SK-N-SH treated with all-trans-retinoic acid at 6 μM for 48 hours (cell line): ENCODE data around the gene BCL2A1.

Source experiments
- ATAC-seq: fragments of 200-7000 bp; cut with Tn5 transposase; 3 replicates; pipeline ENCODE4 v1.9.1; 2020; ENCODE audit warnings: mild to moderate bottlenecking, moderate library complexity
- ARNTL ChIP-seq: fragments of 450-650 bp; formaldehyde crosslinking; IDR thresholded peaks from 2 replicates; pipeline ENCODE4 v1.5.0; 2020; ENCODE audit warnings: low read depth, mild to moderate bottlenecking, moderate library complexity, borderline replicate concordance
- BACH2 ChIP-seq: fragments of 250-450 bp; sonication (Bioruptor Pico); IDR thresholded peaks from 2 replicates; pipeline ENCODE4 v1.9.0; 2021; ENCODE audit warnings: mild to moderate bottlenecking, borderline replicate concordance
- ISL1 ChIP-seq: fragments of 250-450 bp; sonication (Bioruptor Pico); IDR thresholded peaks from 2 replicates; pipeline ENCODE4 v2.1.2; 2022; ENCODE audit warnings: mild to moderate bottlenecking, moderate library complexity
- OSR1 ChIP-seq: fragments of 250-450 bp; sonication (Bioruptor Pico); IDR thresholded peaks from 2 replicates; pipeline ENCODE4 v1.8.0; 2022; ENCODE audit warnings: moderate library complexity, mild to moderate bottlenecking, inconsistent platforms
- SNAI2 ChIP-seq: fragments of 250-450 bp; sonication (Bioruptor Pico); IDR thresholded peaks from 2 replicates; pipeline ENCODE4 v1.5.0; 2020; ENCODE audit warnings: mild to moderate bottlenecking, moderate library complexity
- TCF4 ChIP-seq: fragments of 250-450 bp; sonication (Bioruptor Pico); IDR thresholded peaks from 2 replicates; pipeline ENCODE4 v1.8.0; 2021; ENCODE audit warnings: mild to moderate bottlenecking, moderate library complexity, borderline replicate concordance
- TOX ChIP-seq: fragments of 250-450 bp; sonication (Bioruptor Pico); IDR thresholded peaks from 2 replicates; pipeline ENCODE4 v1.8.0; 2021; ENCODE audit warnings: mild to moderate bottlenecking, moderate library complexity, borderline replicate concordance
- ZC3H10 ChIP-seq: fragments of 250-450 bp; sonication (Bioruptor Pico); IDR thresholded peaks from 2 replicates; pipeline ENCODE4 v1.5.1; 2021; ENCODE audit warnings: mild to moderate bottlenecking, moderate library complexity
- ZFP3 ChIP-seq: fragments of 250-450 bp; sonication (Bioruptor Pico); IDR thresholded peaks from 2 replicates; pipeline ENCODE4 v1.5.0; 2020; ENCODE audit warnings: mild to moderate bottlenecking, moderate library complexity
- ZFP30 ChIP-seq: fragments of 450-650 bp; formaldehyde crosslinking; IDR thresholded peaks from 2 replicates; pipeline ENCODE4 v1.5.0; 2022; ENCODE audit warnings: mild to moderate bottlenecking, moderate library complexity
- ZNF70 ChIP-seq: fragments of 450-650 bp; formaldehyde crosslinking; IDR thresholded peaks from 2 replicates; pipeline ENCODE4 v1.5.0; 2020; ENCODE audit warnings: mild to moderate bottlenecking, moderate library complexity
- TF ChIP-seq, protein P1 (sequence below): fragments of 250-450 bp; sonication (Bioruptor Pico); IDR thresholded peaks from 2 replicates; pipeline ENCODE4 v1.8.0; 2020; ENCODE audit warnings: mild to moderate bottlenecking, moderate library complexity, borderline replicate concordance
- TF ChIP-seq, protein P2 (sequence below): fragments of 250-450 bp; sonication (Bioruptor Pico); IDR thresholded peaks from 2 replicates; pipeline ENCODE4 v1.5.1; 2020; ENCODE audit warnings: low read depth, mild to moderate bottlenecking, moderate library complexity
- TF ChIP-seq, protein P3 (sequence below): fragments of 250-450 bp; sonication (Bioruptor Pico); IDR thresholded peaks from 2 replicates; pipeline ENCODE4 v1.5.1; 2021; ENCODE audit warnings: mild to moderate bottlenecking, moderate library complexity
- TF ChIP-seq, protein P4 (sequence below): fragments of 250-450 bp; sonication (Bioruptor Pico); IDR thresholded peaks from 2 replicates; pipeline ENCODE4 v1.5.0; 2020; ENCODE audit warnings: mild to moderate bottlenecking, moderate library complexity
- TF ChIP-seq, protein P5 (sequence below): fragments of 250-450 bp; sonication (Bioruptor Pico); IDR thresholded peaks from 2 replicates; pipeline ENCODE4 v1.8.0; 2021; ENCODE audit warnings: low read depth, mild to moderate bottlenecking, moderate library complexity, borderline replicate concordance

The BCL2A1 gene

DNA sequence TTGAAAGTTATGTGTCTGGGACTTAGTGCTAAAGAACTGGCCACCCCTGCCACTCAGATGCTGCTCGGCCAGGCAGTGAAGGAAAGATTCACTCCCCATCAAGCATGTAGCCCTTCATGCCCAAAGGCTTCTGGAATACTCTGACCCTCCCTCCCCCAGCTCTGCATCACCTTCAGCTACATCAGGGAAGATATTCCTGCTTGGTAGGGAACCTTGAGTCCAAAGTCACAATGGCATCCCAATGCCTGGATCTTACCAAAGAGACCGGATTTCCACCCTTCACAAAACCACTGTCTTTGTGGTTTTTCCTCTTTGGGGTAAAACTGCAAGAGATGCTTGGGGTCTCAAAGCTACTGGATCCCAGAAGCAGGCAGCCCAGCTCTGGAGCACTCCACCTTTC lies 18.2 kb upstream of the BCL2A1 start:
- TF ChIP-seq, protein P1, sequence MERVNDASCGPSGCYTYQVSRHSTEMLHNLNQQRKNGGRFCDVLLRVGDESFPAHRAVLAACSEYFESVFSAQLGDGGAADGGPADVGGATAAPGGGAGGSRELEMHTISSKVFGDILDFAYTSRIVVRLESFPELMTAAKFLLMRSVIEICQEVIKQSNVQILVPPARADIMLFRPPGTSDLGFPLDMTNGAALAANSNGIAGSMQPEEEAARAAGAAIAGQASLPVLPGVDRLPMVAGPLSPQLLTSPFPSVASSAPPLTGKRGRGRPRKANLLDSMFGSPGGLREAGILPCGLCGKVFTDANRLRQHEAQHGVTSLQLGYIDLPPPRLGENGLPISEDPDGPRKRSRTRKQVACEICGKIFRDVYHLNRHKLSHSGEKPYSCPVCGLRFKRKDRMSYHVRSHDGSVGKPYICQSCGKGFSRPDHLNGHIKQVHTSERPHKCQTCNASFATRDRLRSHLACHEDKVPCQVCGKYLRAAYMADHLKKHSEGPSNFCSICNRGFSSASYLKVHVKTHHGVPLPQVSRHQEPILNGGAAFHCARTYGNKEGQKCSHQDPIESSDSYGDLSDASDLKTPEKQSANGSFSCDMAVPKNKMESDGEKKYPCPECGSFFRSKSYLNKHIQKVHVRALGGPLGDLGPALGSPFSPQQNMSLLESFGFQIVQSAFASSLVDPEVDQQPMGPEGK (CRISPR knock-in tag), result no peak
- TF ChIP-seq, protein P2, sequence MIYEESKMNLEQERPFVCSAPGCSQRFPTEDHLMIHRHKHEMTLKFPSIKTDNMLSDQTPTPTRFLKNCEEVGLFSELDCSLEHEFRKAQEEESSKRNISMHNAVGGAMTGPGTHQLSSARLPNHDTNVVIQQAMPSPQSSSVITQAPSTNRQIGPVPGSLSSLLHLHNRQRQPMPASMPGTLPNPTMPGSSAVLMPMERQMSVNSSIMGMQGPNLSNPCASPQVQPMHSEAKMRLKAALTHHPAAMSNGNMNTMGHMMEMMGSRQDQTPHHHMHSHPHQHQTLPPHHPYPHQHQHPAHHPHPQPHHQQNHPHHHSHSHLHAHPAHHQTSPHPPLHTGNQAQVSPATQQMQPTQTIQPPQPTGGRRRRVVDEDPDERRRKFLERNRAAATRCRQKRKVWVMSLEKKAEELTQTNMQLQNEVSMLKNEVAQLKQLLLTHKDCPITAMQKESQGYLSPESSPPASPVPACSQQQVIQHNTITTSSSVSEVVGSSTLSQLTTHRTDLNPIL (CRISPR knock-in tag), result no peak
- TF ChIP-seq TOX (CRISPR knock-in tag) (no peak), ZC3H10 (no peak)
- TF ChIP-seq, protein P3, sequence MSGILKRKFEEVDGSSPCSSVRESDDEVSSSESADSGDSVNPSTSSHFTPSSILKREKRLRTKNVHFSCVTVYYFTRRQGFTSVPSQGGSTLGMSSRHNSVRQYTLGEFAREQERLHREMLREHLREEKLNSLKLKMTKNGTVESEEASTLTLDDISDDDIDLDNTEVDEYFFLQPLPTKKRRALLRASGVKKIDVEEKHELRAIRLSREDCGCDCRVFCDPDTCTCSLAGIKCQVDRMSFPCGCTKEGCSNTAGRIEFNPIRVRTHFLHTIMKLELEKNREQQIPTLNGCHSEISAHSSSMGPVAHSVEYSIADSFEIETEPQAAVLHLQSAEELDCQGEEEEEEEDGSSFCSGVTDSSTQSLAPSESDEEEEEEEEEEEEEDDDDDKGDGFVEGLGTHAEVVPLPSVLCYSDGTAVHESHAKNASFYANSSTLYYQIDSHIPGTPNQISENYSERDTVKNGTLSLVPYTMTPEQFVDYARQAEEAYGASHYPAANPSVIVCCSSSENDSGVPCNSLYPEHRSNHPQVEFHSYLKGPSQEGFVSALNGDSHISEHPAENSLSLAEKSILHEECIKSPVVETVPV (CRISPR knock-in tag), result no peak
- TF ChIP-seq, all 23 proteins: peak for 0
- ATAC-seq, result no peak

DNA sequence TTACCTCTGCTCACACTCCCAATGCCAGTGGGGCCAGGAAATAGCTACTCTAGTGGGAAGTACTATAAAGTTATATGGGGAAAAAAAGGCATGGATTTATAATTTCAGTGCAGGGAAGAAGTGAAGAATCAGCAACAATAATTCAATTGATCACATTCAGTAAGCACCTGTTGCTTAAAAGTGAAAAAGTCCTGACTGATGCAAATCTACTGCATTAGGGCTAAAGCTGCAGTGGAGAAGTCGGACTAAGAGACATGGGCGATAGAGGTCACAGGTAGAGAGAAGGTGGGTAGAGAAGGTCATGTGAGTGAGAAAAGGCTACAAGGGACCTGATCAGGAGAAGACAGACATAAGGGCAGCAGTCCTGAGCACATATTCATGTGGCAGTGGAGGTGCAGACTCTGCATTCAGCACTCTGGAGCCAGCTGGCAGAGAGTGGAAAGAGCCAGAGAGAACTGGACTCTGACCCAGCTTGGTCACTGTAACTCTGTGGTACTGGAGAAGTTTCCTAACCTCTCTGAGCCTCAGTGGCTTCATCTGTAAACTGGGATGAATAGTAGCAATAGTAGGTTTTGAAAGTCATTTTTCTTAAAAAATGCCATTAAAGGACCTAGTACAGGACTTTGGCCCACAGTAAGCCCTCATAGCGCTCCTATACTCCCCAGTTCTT lies 17.6 kb upstream of the BCL2A1 start:
- TF ChIP-seq TCF4 (CRISPR knock-in tag), result no peak
- TF ChIP-seq, protein P4, sequence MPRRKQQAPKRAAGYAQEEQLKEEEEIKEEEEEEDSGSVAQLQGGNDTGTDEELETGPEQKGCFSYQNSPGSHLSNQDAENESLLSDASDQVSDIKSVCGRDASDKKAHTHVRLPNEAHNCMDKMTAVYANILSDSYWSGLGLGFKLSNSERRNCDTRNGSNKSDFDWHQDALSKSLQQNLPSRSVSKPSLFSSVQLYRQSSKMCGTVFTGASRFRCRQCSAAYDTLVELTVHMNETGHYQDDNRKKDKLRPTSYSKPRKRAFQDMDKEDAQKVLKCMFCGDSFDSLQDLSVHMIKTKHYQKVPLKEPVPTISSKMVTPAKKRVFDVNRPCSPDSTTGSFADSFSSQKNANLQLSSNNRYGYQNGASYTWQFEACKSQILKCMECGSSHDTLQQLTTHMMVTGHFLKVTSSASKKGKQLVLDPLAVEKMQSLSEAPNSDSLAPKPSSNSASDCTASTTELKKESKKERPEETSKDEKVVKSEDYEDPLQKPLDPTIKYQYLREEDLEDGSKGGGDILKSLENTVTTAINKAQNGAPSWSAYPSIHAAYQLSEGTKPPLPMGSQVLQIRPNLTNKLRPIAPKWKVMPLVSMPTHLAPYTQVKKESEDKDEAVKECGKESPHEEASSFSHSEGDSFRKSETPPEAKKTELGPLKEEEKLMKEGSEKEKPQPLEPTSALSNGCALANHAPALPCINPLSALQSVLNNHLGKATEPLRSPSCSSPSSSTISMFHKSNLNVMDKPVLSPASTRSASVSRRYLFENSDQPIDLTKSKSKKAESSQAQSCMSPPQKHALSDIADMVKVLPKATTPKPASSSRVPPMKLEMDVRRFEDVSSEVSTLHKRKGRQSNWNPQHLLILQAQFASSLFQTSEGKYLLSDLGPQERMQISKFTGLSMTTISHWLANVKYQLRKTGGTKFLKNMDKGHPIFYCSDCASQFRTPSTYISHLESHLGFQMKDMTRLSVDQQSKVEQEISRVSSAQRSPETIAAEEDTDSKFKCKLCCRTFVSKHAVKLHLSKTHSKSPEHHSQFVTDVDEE (CRISPR knock-in tag), result no peak
- TF ChIP-seq BACH2 (CRISPR knock-in tag), result no peak
- no peak for TF ChIP-seq ZFP30 (CRISPR knock-in tag)
- TF ChIP-seq ZFP3 (CRISPR knock-in tag), result no peak
- no peak for ATAC-seq

DNA sequence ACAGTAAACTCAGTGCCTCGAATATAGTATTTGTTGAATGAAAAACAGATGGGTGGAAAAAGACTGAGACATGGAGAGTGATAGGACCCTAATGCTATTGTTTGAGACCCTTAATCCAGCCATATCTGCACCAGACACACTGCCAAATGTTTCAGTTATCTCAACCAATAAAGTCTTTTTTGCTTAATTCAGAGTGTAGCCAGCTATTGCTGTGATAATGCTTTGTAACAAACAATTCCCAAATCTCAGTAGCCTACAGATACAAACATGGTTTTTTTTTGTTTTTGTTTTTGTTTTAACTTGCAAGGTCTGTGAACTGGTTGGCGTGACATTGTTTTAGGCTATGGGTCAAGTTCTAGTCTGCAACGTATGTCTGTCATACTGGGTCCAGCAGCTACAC lies 17.0 kb upstream of the BCL2A1 start:
- TF ChIP-seq, protein P1 (CRISPR knock-in tag), result no peak
- TF ChIP-seq TOX (CRISPR knock-in tag), result no peak
- no peak for TF ChIP-seq ARNTL
- TF ChIP-seq OSR1 (CRISPR knock-in tag), result no peak
- no peak for TF ChIP-seq TCF4 (CRISPR knock-in tag)
- TF ChIP-seq, protein P5, sequence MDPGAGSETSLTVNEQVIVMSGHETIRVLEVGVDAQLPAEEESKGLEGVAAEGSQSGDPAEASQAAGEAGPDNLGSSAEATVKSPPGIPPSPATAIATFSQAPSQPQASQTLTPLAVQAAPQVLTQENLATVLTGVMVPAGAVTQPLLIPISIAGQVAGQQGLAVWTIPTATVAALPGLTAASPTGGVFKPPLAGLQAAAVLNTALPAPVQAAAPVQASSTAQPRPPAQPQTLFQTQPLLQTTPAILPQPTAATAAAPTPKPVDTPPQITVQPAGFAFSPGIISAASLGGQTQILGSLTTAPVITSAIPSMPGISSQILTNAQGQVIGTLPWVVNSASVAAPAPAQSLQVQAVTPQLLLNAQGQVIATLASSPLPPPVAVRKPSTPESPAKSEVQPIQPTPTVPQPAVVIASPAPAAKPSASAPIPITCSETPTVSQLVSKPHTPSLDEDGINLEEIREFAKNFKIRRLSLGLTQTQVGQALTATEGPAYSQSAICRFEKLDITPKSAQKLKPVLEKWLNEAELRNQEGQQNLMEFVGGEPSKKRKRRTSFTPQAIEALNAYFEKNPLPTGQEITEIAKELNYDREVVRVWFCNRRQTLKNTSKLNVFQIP, result no peak
- no peak for TF ChIP-seq BACH2 (CRISPR knock-in tag)
- no peak for TF ChIP-seq ZFP3 (CRISPR knock-in tag)
- TF ChIP-seq, protein P2 (CRISPR knock-in tag), result no peak
- no peak for TF ChIP-seq ISL1 (CRISPR knock-in tag)
- no peak for TF ChIP-seq SNAI2 (CRISPR knock-in tag)
- TF ChIP-seq ZNF70 (CRISPR knock-in tag), result no peak
- no peak for ATAC-seq
